Erythroblast (primary cell): ENCODE measurements around the gene FALEC.

Source experiments
- GATA1 ChIP-seq: IDR thresholded peaks from 2 replicates; pipeline ENCODE4 v1.6.1; 2011; ENCODE audit warnings: low read depth, mild to moderate bottlenecking, control low read depth, low read length, moderate library complexity
- POLR2A ChIP-seq: IDR thresholded peaks from 2 replicates; pipeline ENCODE4 v1.6.1; 2011; ENCODE audit warnings: mild to moderate bottlenecking, low read length

GRCh38 chr1:150548324-150548631 is 32.7 kb downstream of the FALEC start:
- no peak for TF ChIP-seq GATA1
- TF ChIP-seq POLR2A, result no peak
